HUES64 (cell line): ENCODE measurements around the gene LRRIQ1.

Source experiments
- H3K27ac ChIP-seq: 2 replicates; pipeline ENCODE4 v1.7.0; 2013; ENCODE audit warnings: low read depth, low read length, inconsistent platforms
- H3K27me3 ChIP-seq: 2 replicates; pipeline ENCODE4 v1.6.1; 2013; ENCODE audit warnings: mild to moderate bottlenecking, low read length; ENCODE audit not compliant: insufficient read depth
- H3K36me3 ChIP-seq: 2 replicates; pipeline ENCODE4 v1.6.1; 2013; ENCODE audit warnings: mild to moderate bottlenecking, low read length; ENCODE audit not compliant: insufficient read depth
- H3K4me1 ChIP-seq: 2 replicates; pipeline ENCODE4 v1.6.1; 2013; ENCODE audit warnings: mild to moderate bottlenecking, low read length, moderate library complexity; ENCODE audit not compliant: insufficient read depth
- H3K4me3 ChIP-seq: 2 replicates; pipeline ENCODE4 v1.5.1; 2013; ENCODE audit warnings: mild to moderate bottlenecking, low read length, moderate library complexity
- H3K9ac ChIP-seq: 2 replicates; pipeline ENCODE4 v1.6.1; 2013; ENCODE audit warnings: mild to moderate bottlenecking, low read depth, low read length
- H3K9me3 ChIP-seq: 2 replicates; pipeline ENCODE4 v1.6.1; 2013; ENCODE audit warnings: low read depth, low read length; ENCODE audit not compliant: insufficient read depth
- WGBS: fragments of 150-250, 120-280 bp; methylation state at CpG from one replicate; pipeline ENCODE4 v1.1.7; 2013; ENCODE audit warnings: missing lambda C conversion rate; 5-methylcytosine and 5-hydroxymethylcytosine counted together

The LRRIQ1 gene

GRCh38 chr12:85059594-85059993 lies 23.4 kb downstream of the LRRIQ1 start:
- Histone ChIP-seq H3K4me3 (no peak overlapping the region), H3K36me3 (no peaks in the 10 kb centered on the region), H3K27me3 (no peaks in the 10 kb centered on the region), H3K9me3 (no peaks in the 10 kb centered on the region), H3K9ac (no peak overlapping the region), H3K4me1 (no peaks in the 10 kb centered on the region), H3K27ac (no peak overlapping the region)
- 80% methylated on average over 3 of the region's 6 CpGs for WGBS

- no peaks in the 10 kb centered on the region for H3K27me3 ChIP-seq
- H3K4me3 ChIP-seq = no peak overlapping the region
- H3K4me1 ChIP-seq = no peaks in the 10 kb centered on the region
- no peak overlapping the region for H3K27ac ChIP-seq
- WGBS = 100% methylated on average over 1 of the region's 2 CpGs
- no peaks in the 10 kb centered on the region for H3K9me3 ChIP-seq
- no peaks in the 10 kb centered on the region for H3K36me3 ChIP-seq
- H3K9ac ChIP-seq = no peak overlapping the region
Observed at GRCh38 chr12:85060916-85061315, 24.8 kb downstream of the LRRIQ1 start.

DNA sequence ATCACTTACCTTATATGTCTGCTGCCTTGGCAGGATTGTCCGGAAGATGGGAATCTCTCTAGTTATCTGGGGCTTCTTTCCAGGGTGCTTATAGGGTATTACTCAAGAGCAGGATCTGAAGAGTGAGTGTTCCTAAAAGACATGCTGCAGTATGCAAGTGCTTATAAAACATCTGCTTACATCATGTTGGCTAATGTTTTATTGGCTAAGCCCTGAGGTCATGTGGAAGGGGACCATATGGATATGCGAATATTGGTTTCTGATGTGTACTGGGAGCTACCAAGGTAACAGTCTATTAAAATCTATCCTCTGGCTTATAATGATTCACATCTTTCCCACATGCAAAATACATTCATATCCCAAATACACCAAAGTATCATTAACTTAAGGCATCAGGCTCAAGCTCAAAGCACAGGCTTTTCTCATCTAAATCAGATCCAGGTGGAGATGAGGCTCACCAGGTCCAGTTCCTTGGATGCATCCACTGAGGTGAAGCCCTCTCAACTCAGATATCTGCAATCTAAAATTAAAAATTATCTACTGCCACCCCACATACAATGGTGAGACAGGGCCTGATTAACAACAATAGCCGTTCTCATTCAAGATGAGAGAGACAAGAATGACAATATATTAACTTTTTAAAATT lies 29.8 kb downstream of the LRRIQ1 start:
- H3K27ac ChIP-seq = no peak overlapping the region
- no peaks in the 10 kb centered on the region for H3K27me3 ChIP-seq
- H3K4me3 ChIP-seq = no peak overlapping the region
- no peak overlapping the region for H3K9ac ChIP-seq
- 94% methylated on average over 2 of the region's 3 CpGs for WGBS
- no peaks in the 10 kb centered on the region for H3K36me3 ChIP-seq
- no peaks in the 10 kb centered on the region for H3K9me3 ChIP-seq
- H3K4me1 ChIP-seq = no peaks in the 10 kb centered on the region

- Histone ChIP-seq H3K27ac (no peak overlapping the region), H3K9ac (no peak overlapping the region), H3K4me1 (peaks cover 6% of the 10 kb centered on the region; the same call in 1 of the 2 replicates), H3K9me3 (no peaks in the 10 kb centered on the region), H3K4me3 (no peak overlapping the region), H3K36me3 (no peaks in the 10 kb centered on the region), H3K27me3 (no peaks in the 10 kb centered on the region)
- 100% methylated on average over 1 of the region's 1 CpG for WGBS
Observed at GRCh38 chr12:85072826-85073225, 36.7 kb downstream of the LRRIQ1 start.

GRCh38 chr12:85076688-85077430 lies 40.7 kb downstream of the LRRIQ1 start:
- WGBS = 8% methylated on average over 1 of the region's 1 CpG
- Histone ChIP-seq H3K9ac (no peak overlapping the region), H3K27ac (no peak overlapping the region), H3K36me3 (no peaks in the 10 kb centered on the region), H3K4me3 (no peak overlapping the region), H3K27me3 (no peaks in the 10 kb centered on the region), H3K4me1 (peaks cover 6% of the 10 kb centered on the region; the same call in 1 of the 2 replicates), H3K9me3 (no peaks in the 10 kb centered on the region)

DNA sequence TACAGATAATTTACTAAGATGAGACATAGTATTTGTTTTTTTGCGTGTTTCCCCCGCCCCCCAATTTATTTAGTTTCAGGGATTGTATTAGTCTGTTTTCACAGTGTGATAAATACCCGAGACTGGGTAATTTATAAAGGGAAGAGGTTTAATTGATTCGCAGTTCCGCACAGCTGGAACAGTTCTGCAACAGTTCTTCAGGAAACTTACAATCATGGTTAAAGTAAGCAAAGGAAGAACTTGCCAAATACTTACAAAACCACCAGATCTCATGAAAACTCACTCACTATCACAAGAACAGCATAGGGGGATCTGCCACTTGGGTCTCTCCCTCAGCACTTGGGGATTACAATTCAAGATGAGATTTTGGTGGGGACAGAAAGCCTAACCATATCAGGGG lies 48.9 kb downstream of the LRRIQ1 start:
- no peaks in the 10 kb centered on the region for H3K27me3 ChIP-seq
- H3K4me3 ChIP-seq = no peak overlapping the region
- H3K9me3 ChIP-seq = no peaks in the 10 kb centered on the region
- H3K27ac ChIP-seq = no peak overlapping the region
- no peaks in the 10 kb centered on the region; the same call in 1 of the 2 replicates for H3K4me1 ChIP-seq
- no peak overlapping the region for H3K9ac ChIP-seq
- WGBS = 94% methylated on average over 5 of the region's 5 CpGs
- no peaks in the 10 kb centered on the region for H3K36me3 ChIP-seq

- H3K9ac ChIP-seq = no peak overlapping the region; the same call in 1 of the 2 replicates
- no peaks in the 10 kb centered on the region for H3K36me3 ChIP-seq
- H3K4me3 ChIP-seq = no peak overlapping the region
- WGBS = 77% methylated on average over 5 of the region's 5 CpGs
- no peak overlapping the region for H3K27ac ChIP-seq
- no peaks in the 10 kb centered on the region for H3K27me3 ChIP-seq
- no peaks in the 10 kb centered on the region; the same call in 1 of the 2 replicates for H3K4me1 ChIP-seq
- H3K9me3 ChIP-seq = no peaks in the 10 kb centered on the region
Observed at GRCh38 chr12:85089792-85090191, 53.6 kb downstream of the LRRIQ1 start.

GRCh38 chr12:85092814-85093370 lies 56.7 kb downstream of the LRRIQ1 start:
- no peaks in the 10 kb centered on the region for H3K27me3 ChIP-seq
- H3K27ac ChIP-seq = no peak overlapping the region
- no peaks in the 10 kb centered on the region; the same call in 1 of the 2 replicates for H3K4me1 ChIP-seq
- no peak overlapping the region for H3K4me3 ChIP-seq
- 89% methylated on average over 2 of the region's 2 CpGs for WGBS
- H3K9ac ChIP-seq = no peak overlapping the region
- H3K9me3 ChIP-seq = no peaks in the 10 kb centered on the region
- no peaks in the 10 kb centered on the region for H3K36me3 ChIP-seq

GRCh38 chr12:85095501-85095900 lies 59.4 kb downstream of the LRRIQ1 start:
- no peaks in the 10 kb centered on the region for H3K36me3 ChIP-seq
- H3K9me3 ChIP-seq = no peaks in the 10 kb centered on the region
- no peaks in the 10 kb centered on the region for H3K4me1 ChIP-seq
- no peaks in the 10 kb centered on the region for H3K27me3 ChIP-seq
- H3K4me3 ChIP-seq = no peak overlapping the region
- no peak overlapping the region for H3K9ac ChIP-seq
- H3K27ac ChIP-seq = no peak overlapping the region

DNA sequence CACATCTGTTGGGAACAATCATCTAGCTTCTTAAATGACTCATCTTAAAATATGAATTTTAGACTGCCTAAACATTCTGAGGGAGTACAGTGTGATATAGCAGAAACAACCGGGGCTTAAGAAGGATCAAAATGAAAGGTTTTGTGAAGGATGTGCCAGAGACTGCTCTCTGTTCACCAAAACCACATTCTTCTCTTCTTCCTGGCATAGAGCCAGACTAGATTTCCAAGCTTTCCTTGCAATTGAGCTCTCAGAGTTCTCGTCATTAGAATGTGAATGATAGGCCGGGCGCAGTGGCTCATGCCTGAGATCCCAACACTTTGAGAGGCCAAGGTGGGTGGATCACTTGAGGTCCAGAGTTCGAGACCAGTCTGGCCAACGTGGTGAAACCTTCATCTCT lies 94.5 kb downstream of the LRRIQ1 start:
- H3K9me3 ChIP-seq = no peaks in the 10 kb centered on the region
- H3K27ac ChIP-seq = no peak overlapping the region
- H3K4me1 ChIP-seq = peaks cover 7% of the 10 kb centered on the region; the same call in 1 of the 2 replicates
- WGBS = 91% methylated on average over 5 of the region's 6 CpGs
- H3K4me3 ChIP-seq = no peak overlapping the region
- no peak overlapping the region for H3K9ac ChIP-seq
- no peaks in the 10 kb centered on the region for H3K36me3 ChIP-seq
- no peaks in the 10 kb centered on the region for H3K27me3 ChIP-seq

DNA sequence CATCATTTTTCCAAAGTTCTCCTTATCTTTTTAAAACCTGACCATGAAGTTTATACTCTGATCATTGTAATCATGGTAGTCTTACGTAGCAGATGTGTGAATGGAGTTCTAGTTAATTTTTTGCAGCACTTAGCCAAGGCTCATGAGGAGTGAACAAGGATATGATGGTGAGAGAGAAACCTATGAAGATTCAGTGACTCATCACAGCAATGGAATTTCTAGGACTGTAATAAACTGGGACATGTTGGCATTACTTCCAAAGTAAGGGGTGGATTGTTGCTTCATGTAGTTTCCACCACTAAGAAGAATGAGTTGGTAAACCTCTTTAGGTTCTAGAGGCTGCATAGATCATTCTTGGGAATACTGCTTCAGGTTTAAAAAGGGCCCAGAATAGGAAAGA lies 102.7 kb downstream of the LRRIQ1 start:
- no peak overlapping the region for H3K4me3 ChIP-seq

More for the DNA sequence above, 102.7 kb downstream of the LRRIQ1 start:
- Histone ChIP-seq H3K27ac (no peak overlapping the region), H3K36me3 (no peaks in the 10 kb centered on the region), H3K27me3 (no peaks in the 10 kb centered on the region), H3K9ac (no peak overlapping the region), H3K9me3 (no peaks in the 10 kb centered on the region), H3K4me1 (peaks cover 7% of the 10 kb centered on the region; the same call in 1 of the 2 replicates)
- WGBS = 90% methylated on average over 1 of the region's 1 CpG
